T47D (cell line): ENCODE measurements around the gene ATF4.
A peak's percentile ranks its signal among the peaks of the same experiment; 100 is the strongest.

ENCODE experiments used
- DNase-seq, 2 experiments: peaks; one replicate each; pipeline versions ENCODE4 v3.0.0 to v3.0.0-alpha.2; 2011 to 2012; ENCODE audit warnings: low read depth in 1 of 2, low spot score in 1 of 2
- JUND ChIP-seq: IDR thresholded peaks from 2 replicates; pipeline ENCODE4 v1.6.1; 2012; ENCODE audit warnings: low read depth
- in situ Hi-C: cut with HindIII; loops from 2 replicates; pipeline ENCODE4 v1.10.0; 2016; ENCODE audit warnings: low sequenced_read_pairs, low pct_unique_long_range_greater_than_20kb

ATF4 gene

GRCh38 chr22:39520226-39521105 lies at the start of gene ATF4:
TSS of gene ATF4 (plus strand) at chr22:39520562. CDS start at chr22:39521446, 884 bp downstream.
- in situ Hi-C loops = no loop called here
- TF ChIP-seq JUND = no peak
- peak in 1 of 2 experiments; percentile 64 for DNase-seq

GRCh38 chr22:39471381-39472141 lies 48.8 kb upstream of the ATF4 start:
- DNase-seq = no peak
- no peak for TF ChIP-seq JUND
- in situ Hi-C loops = no loop called here

GRCh38 chr22:39472570-39473556 lies 47.5 kb upstream of the ATF4 start:
- in situ Hi-C loops = no loop called here
- TF ChIP-seq JUND = no peak
- DNase-seq = no peak

GRCh38 chr22:39473851-39474250 lies 46.5 kb upstream of the ATF4 start:
- in situ Hi-C loops = no loop called here
- DNase-seq = no peak

GRCh38 chr22:39474351-39475111 lies 45.8 kb upstream of the ATF4 start:
- DNase-seq = peak; percentile 57 to 58
- in situ Hi-C loops = no loop called here
- no peak for TF ChIP-seq JUND

More at GRCh38 chr22:39473851-39474250, 46.5 kb upstream of the ATF4 start:
- no peak for TF ChIP-seq JUND

GRCh38 chr22:39475337-39475736 lies 45.0 kb upstream of the ATF4 start:
- in situ Hi-C loops = no loop called here
- no peak for TF ChIP-seq JUND
- no peak for DNase-seq

GRCh38 chr22:39475902-39476301 lies 44.5 kb upstream of the ATF4 start:
- TF ChIP-seq JUND = no peak
- in situ Hi-C loops = no loop called here
- no peak for DNase-seq

GRCh38 chr22:39476664-39477063 lies 43.7 kb upstream of the ATF4 start:
- in situ Hi-C loops = no loop called here
- DNase-seq = no peak
- TF ChIP-seq JUND = no peak

- no peak for TF ChIP-seq JUND
Measured at GRCh38 chr22:39477542-39477941, 42.8 kb upstream of the ATF4 start.

GRCh38 chr22:39478441-39478850 lies 41.9 kb upstream of the ATF4 start:
- in situ Hi-C loops = no loop called here
- peak; percentile 61 to 79 for DNase-seq
- TF ChIP-seq JUND = no peak

More at GRCh38 chr22:39477542-39477941, 42.8 kb upstream of the ATF4 start:
- no peak for DNase-seq
- in situ Hi-C loops = no loop called here

GRCh38 chr22:39479254-39479653 lies 41.1 kb upstream of the ATF4 start:
- DNase-seq = no peak
- TF ChIP-seq JUND = no peak
- in situ Hi-C loops = no loop called here
